GM19463 (cell line): ENCODE measurements around the gene TMEM119.

ENCODE experiments used
- ATAC-seq: cut with Tn5 transposase; IDR thresholded peaks from one replicate; pipeline ENCODE4 v1.9.1; 2021; ENCODE audit warnings: mild to moderate bottlenecking, moderate library complexity; ENCODE audit not compliant: unreplicated experiment

TMEM119 gene

GRCh38 chr12:108548954-108549521, 48.8 kb downstream of the TMEM119 start:
- no peak for ATAC-seq

DNA sequence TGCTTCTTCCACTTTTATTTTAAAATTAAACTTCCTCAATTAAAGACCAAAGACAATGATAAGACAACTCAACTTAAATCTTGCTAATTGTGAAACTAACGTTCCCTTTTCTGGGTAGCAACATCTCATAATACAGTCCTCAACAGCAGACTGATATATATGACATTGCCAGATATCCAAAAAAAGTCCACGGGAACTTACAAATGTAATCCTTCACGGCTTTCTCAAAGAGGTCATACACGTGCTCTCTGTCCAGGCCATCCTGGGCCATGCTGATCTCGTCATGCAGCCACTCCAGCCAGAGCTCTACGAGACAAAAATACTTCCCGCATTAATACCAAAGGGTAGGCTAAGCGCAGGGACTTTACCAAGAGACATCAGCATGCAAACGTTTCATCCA, 50.2 kb downstream of the TMEM119 start:
- ATAC-seq: no peak

DNA sequence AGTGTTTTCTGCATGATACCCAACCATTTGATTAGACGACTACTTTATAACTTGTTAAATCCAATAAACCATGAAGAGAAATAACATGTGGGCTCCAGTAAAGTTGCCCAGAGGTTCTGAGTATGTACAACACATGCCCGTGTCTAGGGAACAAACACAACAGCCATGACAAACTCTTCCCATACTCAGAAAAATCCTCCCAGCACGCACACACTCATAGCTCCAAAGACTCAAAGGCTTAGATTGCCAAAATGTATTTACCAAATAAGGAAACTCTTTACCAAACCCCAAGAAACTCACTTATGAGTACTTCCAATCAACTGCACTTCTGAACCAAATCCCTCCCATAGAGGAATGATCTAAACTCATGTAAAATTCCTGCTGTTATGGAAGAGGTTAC, 54.2 kb downstream of the TMEM119 start:
- ATAC-seq: no peak

GRCh38 chr12:108542320-108542719, 55.6 kb downstream of the TMEM119 start:
- no peak for ATAC-seq
